ENCODE measurements around the gene SERPINB6.
A peak's percentile ranks its signal among the peaks of the same experiment; 100 is the strongest.

Gene SERPINB6

GRCh38 chr6:2919401-2919800 lies 52.0 kb downstream of the SERPINB6 start:
- Histone ChIP-seq H3K4ac (ENCODE audit: low read depth, low read length) (no peak overlapping the region), H2BK5ac (ENCODE audit: low read length) (peak overlapping the region; percentile 35), H3K23ac (ENCODE audit: low read length) (no peak overlapping the region), H3K79me2 (ENCODE audit: control insufficient read depth, insufficient read depth, low read length) (no peaks in the 10 kb centered on the region), H3K79me1 (ENCODE audit: low read length) (no peaks in the 10 kb centered on the region), H2BK120ac (ENCODE audit: low read depth, low read length) (peak overlapping the region; percentile 16), H3K4me3 (ENCODE audit: low read length) (no peak overlapping the region), H4K5ac (ENCODE audit: low read length) (no peak overlapping the region), H3K4me1 (ENCODE audit: control insufficient read depth, low read depth, low read length) (peaks cover 12% of the 10 kb centered on the region), H3K18ac (ENCODE audit: low read length) (peak overlapping the region; percentile 1), H4K8ac (ENCODE audit: low read depth, low read length) (no peak overlapping the region), H3K27ac (ENCODE audit: low read depth, low read length) (no peak overlapping the region), H2BK15ac (replicated peaks; ENCODE audit: low read depth) (no peak overlapping the region), H3K56ac (ENCODE audit: low read length) (peak overlapping the region; percentile 45), H2AK5ac (ENCODE audit: low read length) (peak overlapping the region; percentile 91), H3K4me2 (ENCODE audit: low read length) (no peak overlapping the region), H3K36me3 (ENCODE audit: control insufficient read depth, insufficient read depth, low read length) (no peaks in the 10 kb centered on the region), H3K9ac (ENCODE audit: low read length) (no peak overlapping the region), H3K27me3 (ENCODE audit: insufficient read depth, low read length, poor library complexity) (no peaks in the 10 kb centered on the region)
- no CpG with 5 or more reads among the region's 4 CpGs for WGBS (ENCODE audit: extremely low coverage, insufficient coverage, low lambda C conversion rate)
- no peak for DNase-seq

- Histone ChIP-seq H3K79me1 (ENCODE audit: low read length) (no peaks in the 10 kb centered on the region), H4K5ac (ENCODE audit: low read length) (no peak overlapping the region), H3K27me3 (ENCODE audit: insufficient read depth, low read length, poor library complexity) (no peaks in the 10 kb centered on the region), H3K4me2 (ENCODE audit: low read length) (no peak overlapping the region), H2BK5ac (ENCODE audit: low read length) (no peak overlapping the region), H2BK120ac (ENCODE audit: low read depth, low read length) (no peak overlapping the region), H3K23ac (ENCODE audit: low read length) (no peak overlapping the region), H3K18ac (ENCODE audit: low read length) (no peak overlapping the region), H3K4me3 (ENCODE audit: low read length) (no peak overlapping the region), H3K27ac (ENCODE audit: low read depth, low read length) (no peak overlapping the region), H4K8ac (ENCODE audit: low read depth, low read length) (no peak overlapping the region), H2AK5ac (ENCODE audit: low read length) (no peak overlapping the region), H3K36me3 (ENCODE audit: control insufficient read depth, insufficient read depth, low read length) (no peaks in the 10 kb centered on the region), H3K4ac (ENCODE audit: low read depth, low read length) (no peak overlapping the region), H3K4me1 (ENCODE audit: control insufficient read depth, low read depth, low read length) (peaks cover 12% of the 10 kb centered on the region), H3K9ac (ENCODE audit: low read length) (no peak overlapping the region), H3K56ac (ENCODE audit: low read length) (no peak overlapping the region), H2BK15ac (replicated peaks; ENCODE audit: low read depth) (no peak overlapping the region), H3K79me2 (ENCODE audit: control insufficient read depth, insufficient read depth, low read length) (no peaks in the 10 kb centered on the region)
- no CpG with 5 or more reads among the region's 4 CpGs for WGBS (ENCODE audit: extremely low coverage, insufficient coverage, low lambda C conversion rate)
- DNase-seq = no peak
Measured at GRCh38 chr6:2918936-2919335, 52.4 kb downstream of the SERPINB6 start.

GRCh38 chr6:2917801-2918445 lies 53.4 kb downstream of the SERPINB6 start:
- no peak overlapping the region for H2AK5ac ChIP-seq (ENCODE audit: low read length)
- no CpG with 5 or more reads among the region's 14 CpGs for WGBS (ENCODE audit: extremely low coverage, insufficient coverage, low lambda C conversion rate)
- H3K4me2 ChIP-seq (ENCODE audit: low read length) = no peak overlapping the region
- DNase-seq = no peak
- H2BK120ac ChIP-seq (ENCODE audit: low read depth, low read length) = no peak overlapping the region
- H4K8ac ChIP-seq (ENCODE audit: low read depth, low read length) = no peak overlapping the region
- peak overlapping the region; percentile 17 for H2BK5ac ChIP-seq (ENCODE audit: low read length)
- H3K79me1 ChIP-seq (ENCODE audit: low read length) = no peaks in the 10 kb centered on the region
- peak overlapping the region; percentile 15 for H3K18ac ChIP-seq (ENCODE audit: low read length)
- H3K9ac ChIP-seq (ENCODE audit: low read length) = no peak overlapping the region
- H3K36me3 ChIP-seq (ENCODE audit: control insufficient read depth, insufficient read depth, low read length) = no peaks in the 10 kb centered on the region
- no peak overlapping the region for H3K27ac ChIP-seq (ENCODE audit: low read depth, low read length)
- H3K23ac ChIP-seq (ENCODE audit: low read length) = no peak overlapping the region
- H3K79me2 ChIP-seq (ENCODE audit: control insufficient read depth, insufficient read depth, low read length) = no peaks in the 10 kb centered on the region
- H3K4me1 ChIP-seq (ENCODE audit: control insufficient read depth, low read depth, low read length) = peaks cover 14% of the 10 kb centered on the region
- H3K4ac ChIP-seq (ENCODE audit: low read depth, low read length) = peak overlapping the region; percentile 73
- H3K56ac ChIP-seq (ENCODE audit: low read length) = peak overlapping the region; percentile 17
- H3K4me3 ChIP-seq (ENCODE audit: low read length) = no peak overlapping the region
- H3K27me3 ChIP-seq (ENCODE audit: insufficient read depth, low read length, poor library complexity) = no peaks in the 10 kb centered on the region
- H2BK15ac ChIP-seq (replicated peaks; ENCODE audit: low read depth) = no peak overlapping the region
- H4K5ac ChIP-seq (ENCODE audit: low read length) = no peak overlapping the region

GRCh38 chr6:2917065-2917464 lies 54.3 kb downstream of the SERPINB6 start:
- Histone ChIP-seq H3K79me2 (ENCODE audit: control insufficient read depth, insufficient read depth, low read length) (no peaks in the 10 kb centered on the region), H3K36me3 (ENCODE audit: control insufficient read depth, insufficient read depth, low read length) (no peaks in the 10 kb centered on the region), H3K4me3 (ENCODE audit: low read length) (no peak overlapping the region), H3K56ac (ENCODE audit: low read length) (peak overlapping the region; percentile 80), H2BK15ac (replicated peaks; ENCODE audit: low read depth) (no peak overlapping the region), H3K4ac (ENCODE audit: low read depth, low read length) (no peak overlapping the region), H3K27me3 (ENCODE audit: insufficient read depth, low read length, poor library complexity) (no peaks in the 10 kb centered on the region), H2AK5ac (ENCODE audit: low read length) (peak overlapping the region; percentile 100), H2BK120ac (ENCODE audit: low read depth, low read length) (peak overlapping the region; percentile 0), H3K23ac (ENCODE audit: low read length) (no peak overlapping the region), H4K8ac (ENCODE audit: low read depth, low read length) (no peak overlapping the region), H3K27ac (ENCODE audit: low read depth, low read length) (peak overlapping the region; percentile 11), H3K18ac (ENCODE audit: low read length) (no peak overlapping the region), H3K4me1 (ENCODE audit: control insufficient read depth, low read depth, low read length) (peaks cover 14% of the 10 kb centered on the region), H4K5ac (ENCODE audit: low read length) (peak overlapping the region; percentile 84), H3K4me2 (ENCODE audit: low read length) (no peak overlapping the region), H3K79me1 (ENCODE audit: low read length) (no peaks in the 10 kb centered on the region), H3K9ac (ENCODE audit: low read length) (peak overlapping the region; percentile 49), H2BK5ac (ENCODE audit: low read length) (peak overlapping the region; percentile 96)
- no CpG with 5 or more reads among the region's 4 CpGs for WGBS (ENCODE audit: extremely low coverage, insufficient coverage, low lambda C conversion rate)
- DNase-seq = peak; percentile 50

GRCh38 chr6:2916158-2916925 lies 55.0 kb downstream of the SERPINB6 start:
- peak overlapping the region; percentile 96 for H2BK5ac ChIP-seq (ENCODE audit: low read length)
- H3K27ac ChIP-seq (ENCODE audit: low read depth, low read length) = peak overlapping the region; percentile 11
- H2BK15ac ChIP-seq (replicated peaks; ENCODE audit: low read depth) = no peak overlapping the region
- peak overlapping the region; percentile 0 for H2BK120ac ChIP-seq (ENCODE audit: low read depth, low read length)
- H3K4me2 ChIP-seq (ENCODE audit: low read length) = no peak overlapping the region
- H3K27me3 ChIP-seq (ENCODE audit: insufficient read depth, low read length, poor library complexity) = no peaks in the 10 kb centered on the region
- H3K4me1 ChIP-seq (ENCODE audit: control insufficient read depth, low read depth, low read length) = peaks cover 12% of the 10 kb centered on the region
- no peak overlapping the region for H4K5ac ChIP-seq (ENCODE audit: low read length)
- peak overlapping the region; percentile 80 for H3K56ac ChIP-seq (ENCODE audit: low read length)
- H3K18ac ChIP-seq (ENCODE audit: low read length) = peak overlapping the region; percentile 9
- no peaks in the 10 kb centered on the region for H3K79me2 ChIP-seq (ENCODE audit: control insufficient read depth, insufficient read depth, low read length)
- H3K23ac ChIP-seq (ENCODE audit: low read length) = no peak overlapping the region
- no peaks in the 10 kb centered on the region for H3K79me1 ChIP-seq (ENCODE audit: low read length)
- DNase-seq = no peak
- peak overlapping the region; percentile 100 for H2AK5ac ChIP-seq (ENCODE audit: low read length)
- H3K4ac ChIP-seq (ENCODE audit: low read depth, low read length) = no peak overlapping the region
- peak overlapping the region; percentile 49 for H3K9ac ChIP-seq (ENCODE audit: low read length)
- no CpG with 5 or more reads among the region's 3 CpGs for WGBS (ENCODE audit: extremely low coverage, insufficient coverage, low lambda C conversion rate)
- H3K4me3 ChIP-seq (ENCODE audit: low read length) = no peak overlapping the region
- H3K36me3 ChIP-seq (ENCODE audit: control insufficient read depth, insufficient read depth, low read length) = no peaks in the 10 kb centered on the region
- no peak overlapping the region for H4K8ac ChIP-seq (ENCODE audit: low read depth, low read length)
